ENCODE measurements around the gene HOXA6. TPM values are rescaled to one million over a fixed set of nuclear protein-coding genes. Genes with fewer than 3 reads are reported as not detected.

Gene HOXA6
- total RNA-seq, 1 experiment from 2014 or later = not detected

DNA sequence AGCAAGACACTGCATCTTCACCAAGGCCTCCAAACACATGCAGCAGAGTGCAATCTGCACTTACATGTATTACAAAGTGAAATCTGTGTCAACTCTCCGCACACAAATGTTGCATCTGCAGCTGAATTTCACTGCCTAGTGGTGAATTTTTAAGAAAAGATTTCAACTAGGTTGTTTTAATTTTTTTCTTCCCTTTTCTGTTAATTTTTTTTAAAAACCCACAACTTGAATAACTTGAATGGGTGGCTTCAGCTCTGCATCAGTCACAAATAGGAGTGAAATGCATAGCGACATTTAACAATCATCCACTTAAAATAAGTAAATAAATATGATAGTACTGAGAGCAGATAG lies 46.4 kb upstream of the HOXA6 start:
- Histone ChIP-seq H3K27ac (ENCODE audit: insufficient read length, low read depth, low read length) (no peak overlapping the region), H4K20me1 (ENCODE audit: control insufficient read depth, insufficient read depth, insufficient read length) (no peaks in the 10 kb centered on the region), H3K56ac (ENCODE audit: insufficient read length, low read depth, low read length) (no peak overlapping the region), H3K18ac (ENCODE audit: insufficient read length, low read depth, low read length) (no peak overlapping the region), H2BK20ac (ENCODE audit: low read depth, low read length, poor library complexity, severe bottlenecking) (no peak overlapping the region), H3K9me3 (ENCODE audit: control insufficient read depth, low read depth, low read length) (no peaks in the 10 kb centered on the region), H3K79me1 (ENCODE audit: insufficient read depth, low read depth, low read length, poor library complexity, severe bottlenecking) (no peaks in the 10 kb centered on the region), H4K8ac (replicated peaks; ENCODE audit: insufficient read length, low read depth, low read length) (no peak overlapping the region), H3K14ac (ENCODE audit: insufficient read depth, low read length) (no peak overlapping the region), H2BK12ac (ENCODE audit: insufficient read length, low read depth, low read length) (no peak overlapping the region), H3K27me3 (ENCODE audit: insufficient read depth, low read length) (peaks cover 92% of the 10 kb centered on the region), H3K79me2 (ENCODE audit: insufficient read depth, low read length) (no peaks in the 10 kb centered on the region), H3K4me1 (ENCODE audit: insufficient read depth, low read length) (no peaks in the 10 kb centered on the region), H3K23me2 (ENCODE audit: insufficient read length, low read depth, low read length, poor library complexity, severe bottlenecking) (no peaks in the 10 kb centered on the region), H3K23ac (ENCODE audit: insufficient read length, low read depth, low read length) (no peak overlapping the region), H2BK120ac (ENCODE audit: low read depth, low read length, poor library complexity, severe bottlenecking) (no peak overlapping the region), H2BK15ac (ENCODE audit: low read depth, low read length) (no peak overlapping the region), H3K4me2 (ENCODE audit: insufficient read depth, insufficient read length, low read length) (no peak overlapping the region), H2AFZ (ENCODE audit: low read length) (no peak overlapping the region), H3K4ac (ENCODE audit: low read depth, low read length) (no peak overlapping the region), H4K5ac (ENCODE audit: insufficient read length, low read depth, low read length) (no peak overlapping the region), H4K91ac (ENCODE audit: insufficient read length, low read depth, low read length) (no peak overlapping the region), H3T11ph (ENCODE audit: low read length) (no peak overlapping the region), H2AK5ac (ENCODE audit: insufficient read length, low read length) (no peak overlapping the region), H2BK5ac (ENCODE audit: insufficient read length, low read length) (no peak overlapping the region), H3K9ac (ENCODE audit: extremely low read depth, insufficient read length, low read length) (no peak overlapping the region)
- H3K27ac Mint-ChIP-seq = no peak overlapping the region
- peaks cover 100% of the 10 kb centered on the region for H3K27me3 Mint-ChIP-seq (ENCODE audit: low read depth)
- TF ChIP-seq, protein P1, sequence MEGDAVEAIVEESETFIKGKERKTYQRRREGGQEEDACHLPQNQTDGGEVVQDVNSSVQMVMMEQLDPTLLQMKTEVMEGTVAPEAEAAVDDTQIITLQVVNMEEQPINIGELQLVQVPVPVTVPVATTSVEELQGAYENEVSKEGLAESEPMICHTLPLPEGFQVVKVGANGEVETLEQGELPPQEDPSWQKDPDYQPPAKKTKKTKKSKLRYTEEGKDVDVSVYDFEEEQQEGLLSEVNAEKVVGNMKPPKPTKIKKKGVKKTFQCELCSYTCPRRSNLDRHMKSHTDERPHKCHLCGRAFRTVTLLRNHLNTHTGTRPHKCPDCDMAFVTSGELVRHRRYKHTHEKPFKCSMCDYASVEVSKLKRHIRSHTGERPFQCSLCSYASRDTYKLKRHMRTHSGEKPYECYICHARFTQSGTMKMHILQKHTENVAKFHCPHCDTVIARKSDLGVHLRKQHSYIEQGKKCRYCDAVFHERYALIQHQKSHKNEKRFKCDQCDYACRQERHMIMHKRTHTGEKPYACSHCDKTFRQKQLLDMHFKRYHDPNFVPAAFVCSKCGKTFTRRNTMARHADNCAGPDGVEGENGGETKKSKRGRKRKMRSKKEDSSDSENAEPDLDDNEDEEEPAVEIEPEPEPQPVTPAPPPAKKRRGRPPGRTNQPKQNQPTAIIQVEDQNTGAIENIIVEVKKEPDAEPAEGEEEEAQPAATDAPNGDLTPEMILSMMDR (conservative IDR thresholded peaks at IDR 0.05) = no peak
- WGBS (ENCODE audit: extremely low coverage, insufficient read length, low lambda C conversion rate) = no CpG with 5 or more reads among the region's 2 CpGs
- DNase-seq = no peak
- H3K9me3 Mint-ChIP-seq = peaks cover 3 to 14% of the 10 kb centered on the region in 2 experiments; a peak in 2 of 5 replicates
- H3K4me1 Mint-ChIP-seq = peaks cover 0 to 9% of the 10 kb centered on the region in 2 experiments; a peak in 3 of 4 replicates
- H3K4me3 Mint-ChIP-seq = no peak overlapping the region
- H3K36me3 Mint-ChIP-seq (ENCODE audit: insufficient read depth in 1 of 3, low read depth in 3 of 3) = no peaks in the 10 kb centered on the region; a peak in 2 of 7 replicates

Data from H9 (cell line).